T-cell (primary cell): ENCODE results near the gene GPX2. TPM values are rescaled to one million over a fixed set of nuclear protein-coding genes. Genes with fewer than 3 reads are reported as not detected.
A peak's percentile ranks its signal among the peaks of the same experiment; 100 is the strongest.

Source experiments
- ATAC-seq, 4 experiments: fragments of 200-7000 bp in 3 of 4; fragments of 150-1000 bp in 1 of 4; cut with Tn5 transposase; replicated peaks in 1 of 4; 1 replicate in 3 of 4; 2 replicates in 1 of 4; pipeline ENCODE4 v1.10.0; 2021; ENCODE audit warnings: moderate library complexity in 3 of 4, mild to moderate bottlenecking in 2 of 4, moderate number of reproducible peaks in 1 of 4
- CTCF ChIA-PET, 2 donors: fragments of 300-600 bp; sonication (Branson Sonifier 250); formaldehyde crosslinking; loops; one replicate each; lab custom pipeline; 2022; ENCODE audit warnings: antibody characterized with exemption in 2 of 2; lab: Charles Lee
- POLR2A ChIA-PET, 2 donors: fragments of 300-600 bp; sonication (Branson Sonifier 250); formaldehyde crosslinking; loops; one replicate each; lab custom pipeline; 2022; ENCODE audit warnings: antibody characterized with exemption in 2 of 2; lab: Charles Lee
- DNase-seq, 35 experiments: peaks; one replicate each; pipeline versions ENCODE4 v3.0.0 to v3.0.0-alpha.2; 2013 to 2023
- H3K27ac ChIP-seq: one replicate; pipeline ENCODE4 v1.5.1; 2013; ENCODE audit warnings: low read length
- H3K27me3 ChIP-seq, 2 experiments: replicated peaks in 1 of 2; 1 replicate in 1 of 2; 2 replicates in 1 of 2; pipeline versions ENCODE4 v1.6.1 to v1.7.0; 2013; ENCODE audit warnings: low read length in 1 of 2, mixed read lengths in 1 of 2; ENCODE audit not compliant: control insufficient read depth in 2 of 2, insufficient read depth in 2 of 2; ENCODE audit errors: extremely low read depth in 1 of 2
- H3K36me3 ChIP-seq, 2 donors: 1 replicate in 1 of 2; 2 replicates in 1 of 2; pipeline versions ENCODE4 v1.6.1 to v1.7.0; 2013; ENCODE audit warnings: low read length in 1 of 2; ENCODE audit not compliant: control insufficient read depth in 2 of 2, insufficient read depth in 1 of 2; ENCODE audit errors: extremely low read depth in 1 of 2
- H3K4me1 ChIP-seq, 2 experiments: 1 replicate in 1 of 2; 2 replicates in 1 of 2; pipeline versions ENCODE4 v1.6.1 to v1.7.0; 2013; ENCODE audit warnings: low read length in 2 of 2, mixed read lengths in 1 of 2; ENCODE audit not compliant: insufficient read depth in 2 of 2, control insufficient read depth in 1 of 2; ENCODE audit errors: extremely low read depth in 1 of 2
- H3K4me3 ChIP-seq, 2 donors: 1 replicate in 1 of 2; 2 replicates in 1 of 2; pipeline versions ENCODE4 v1.5.1 to v1.7.0; 2013; ENCODE audit warnings: mild to moderate bottlenecking in 2 of 2, low read length in 1 of 2, moderate library complexity in 1 of 2; ENCODE audit not compliant: control insufficient read depth in 1 of 2; ENCODE audit errors: extremely low read depth in 1 of 2
- H3K9me3 ChIP-seq: 2 replicates; pipeline ENCODE4 v1.7.0; 2013
- H3K27ac Mint-ChIP-seq, 2 donors: one replicate each; pipeline ENCODE4 v1.8.0; 2020 to 2021; ENCODE audit warnings: mild to moderate bottlenecking in 2 of 2, mixed read lengths in 2 of 2
- H3K27me3 Mint-ChIP-seq, 2 donors: one replicate each; pipeline ENCODE4 v1.8.0; 2021 to 2022; ENCODE audit warnings: mixed read lengths in 2 of 2
- H3K36me3 Mint-ChIP-seq: one replicate; pipeline ENCODE4 v1.8.0; 2021; ENCODE audit warnings: mixed read lengths
- H3K4me1 Mint-ChIP-seq, 3 donors: one replicate each; pipeline ENCODE4 v1.8.0; 2020 to 2022; ENCODE audit warnings: mixed read lengths in 3 of 3, mild to moderate bottlenecking in 1 of 3
- H3K4me3 Mint-ChIP-seq, 3 donors: one replicate each; pipeline ENCODE4 v1.8.0; 2020 to 2022; ENCODE audit warnings: mild to moderate bottlenecking in 3 of 3, mixed read lengths in 3 of 3, moderate library complexity in 3 of 3
- H3K9me3 Mint-ChIP-seq, 3 donors: one replicate each; pipeline ENCODE4 v1.8.0; 2020 to 2022; ENCODE audit warnings: mixed read lengths in 3 of 3
- WGBS: methylation state at CpG from one replicate; pipeline ENCODE4 v1.1.5; 2013; ENCODE audit warnings: missing lambda C conversion rate; ENCODE audit not compliant: insufficient coverage; 5-methylcytosine and 5-hydroxymethylcytosine counted together
- total RNA-seq, 35 experiments: library from RNA in 6 of 35; stranded (reverse) in 6 of 35; fragments of 120-200 nt in 1 of 35; gene quantifications; one replicate each; pipeline versions ENCODE4 v1.2.1 to v1.2.4 and lab custom pipeline; 2013 to 2026

Gene GPX2
- total RNA-seq, 5 donors from 2014 or later (not counting 1 experiment from before 2014, with no cell fraction given) = 0.56 to 0.93 (median 0.89) TPM; not detected in 2

DNA sequence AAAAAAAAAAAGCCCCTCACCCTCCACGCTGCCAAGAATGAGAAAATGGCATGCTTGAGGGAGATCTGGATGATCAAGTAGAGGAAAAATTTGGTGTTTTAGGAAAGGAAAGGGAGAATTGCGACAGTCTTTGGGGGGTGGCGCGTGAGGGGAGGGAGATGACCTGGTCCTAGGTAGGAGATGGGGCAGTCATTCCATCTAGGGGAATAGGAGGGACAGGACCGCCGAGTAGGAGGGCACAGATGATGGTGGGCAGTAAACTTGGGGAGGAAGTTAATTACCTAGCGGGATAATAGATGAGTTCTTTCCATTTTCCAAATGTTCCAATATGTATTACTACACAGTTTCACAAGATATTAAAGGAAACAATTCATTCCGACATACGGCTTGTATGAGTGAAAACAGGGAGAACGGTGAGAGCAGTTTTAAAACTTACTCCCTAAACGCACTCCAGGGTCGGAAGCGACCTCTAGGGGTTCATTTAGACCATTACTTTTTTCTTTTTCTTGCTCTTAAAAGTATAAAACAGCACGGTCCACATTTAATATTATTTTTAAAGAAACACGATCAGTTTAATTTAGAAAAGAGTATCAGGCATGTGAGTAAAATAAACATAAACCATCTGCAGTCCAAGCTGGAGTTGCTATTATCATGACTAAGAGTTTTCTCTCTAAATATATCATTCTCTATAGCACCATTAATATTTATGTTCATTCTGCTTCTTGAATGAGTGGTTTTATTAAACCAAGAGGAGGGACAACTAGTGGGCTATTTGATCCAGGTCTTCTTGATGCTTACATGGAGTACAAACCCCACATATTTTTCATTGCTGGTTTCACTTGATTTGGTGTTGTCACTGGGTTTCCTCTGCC, 41.1 kb upstream of the GPX2 start:
- no peak overlapping the region for H3K4me3 ChIP-seq
- ChIA-PET CTCF (interaction anchor here (0.5 to 1.5 kb wide), 8 partner anchors 10 to 160 kb away, joined by 3 to 9 read pairs (median 3); partner anchors contain the start of gene CHURC1 (in 1 of the 2)), POLR2A (no interaction called here)
- peak in 16 of 35 experiments; percentile 18 to 70 (median 33) for DNase-seq
- 27% methylated on average over 3 of the region's 15 CpGs for WGBS
- H3K9me3 ChIP-seq = no peaks in the 10 kb centered on the region
- Mint-ChIP-seq H3K4me1 (peaks cover 24 to 35% (median 33%) of the 10 kb centered on the region in 3 donors), H3K36me3 (no peaks in the 10 kb centered on the region), H3K4me3 (peak overlapping the region; percentile 13 to 59 (median 46)), H3K27ac (peak overlapping the region; percentile 3 to 45), H3K9me3 (no peaks in the 10 kb centered on the region), H3K27me3 (peaks cover 0 to 4% of the 10 kb centered on the region in 2 donors)
- no peak overlapping the region for H3K27ac ChIP-seq
- no peaks in the 10 kb centered on the region for H3K36me3 ChIP-seq
- ATAC-seq = no peak
- H3K4me1 ChIP-seq = peaks cover 15 to 16% of the 10 kb centered on the region in 2 experiments
- H3K27me3 ChIP-seq = peaks cover 0 to 2% of the 10 kb centered on the region in 2 experiments

DNA sequence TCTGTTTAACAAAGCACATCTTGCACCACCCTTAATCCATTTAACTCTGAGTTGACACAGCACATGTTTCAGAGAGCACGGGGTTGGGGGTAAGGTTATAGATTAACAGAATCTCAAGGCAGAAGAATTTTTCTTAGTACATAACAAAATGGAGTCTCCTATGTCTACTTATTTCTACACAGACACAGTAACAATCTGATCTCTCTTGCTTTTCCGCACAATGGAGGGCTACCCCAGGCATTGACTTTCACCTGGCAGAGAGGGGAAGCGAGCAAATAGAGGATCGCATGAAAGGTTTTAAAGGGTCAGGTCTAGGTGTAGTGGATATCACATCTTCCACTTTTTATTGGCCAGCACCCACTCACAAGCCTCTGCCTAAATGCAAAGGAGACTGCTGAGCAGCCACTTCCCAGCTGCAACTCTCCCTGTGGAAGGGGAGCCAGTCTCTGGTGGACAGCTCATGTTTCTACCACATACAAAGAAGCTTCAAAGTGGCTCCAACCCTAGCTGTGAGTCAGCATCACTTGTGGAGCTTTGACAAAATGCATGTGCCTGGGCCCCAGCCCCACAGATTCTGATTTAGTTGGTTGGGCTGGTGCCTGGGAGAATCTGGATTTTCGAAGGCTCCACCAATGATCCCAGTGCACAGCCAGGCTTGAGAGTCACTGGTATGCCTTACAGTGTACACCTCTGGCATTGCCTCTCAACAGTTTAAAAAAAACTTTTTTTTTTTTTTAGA, 37.0 kb upstream of the GPX2 start:
- no peak overlapping the region for H3K4me3 Mint-ChIP-seq
- no peaks in the 10 kb centered on the region for H3K9me3 Mint-ChIP-seq
- H3K36me3 Mint-ChIP-seq = no peaks in the 10 kb centered on the region
- peaks cover 0 to 4% of the 10 kb centered on the region in 2 donors for H3K27me3 Mint-ChIP-seq
- Histone ChIP-seq H3K27ac (no peak overlapping the region), H3K4me3 (no peak overlapping the region), H3K36me3 (no peaks in the 10 kb centered on the region), H3K4me1 (peaks cover 0 to 4% of the 10 kb centered on the region in 2 experiments), H3K27me3 (peaks cover 0 to 2% of the 10 kb centered on the region in 2 experiments), H3K9me3 (no peaks in the 10 kb centered on the region)
- H3K4me1 Mint-ChIP-seq = peaks cover 8 to 11% (median 8%) of the 10 kb centered on the region in 3 donors
- DNase-seq (no peak), ATAC-seq (no peak)
- ChIA-PET CTCF (no interaction called here), POLR2A (interaction anchor here in 1 of 2 donors (0.7 kb wide), 3 partner anchors 10 to 280 kb away, joined by 3 to 5 read pairs (median 3); no protein-coding TSS in a partner anchor)
- H3K27ac Mint-ChIP-seq = no peak overlapping the region
- 100% methylated on average over 1 of the region's 5 CpGs for WGBS

DNA sequence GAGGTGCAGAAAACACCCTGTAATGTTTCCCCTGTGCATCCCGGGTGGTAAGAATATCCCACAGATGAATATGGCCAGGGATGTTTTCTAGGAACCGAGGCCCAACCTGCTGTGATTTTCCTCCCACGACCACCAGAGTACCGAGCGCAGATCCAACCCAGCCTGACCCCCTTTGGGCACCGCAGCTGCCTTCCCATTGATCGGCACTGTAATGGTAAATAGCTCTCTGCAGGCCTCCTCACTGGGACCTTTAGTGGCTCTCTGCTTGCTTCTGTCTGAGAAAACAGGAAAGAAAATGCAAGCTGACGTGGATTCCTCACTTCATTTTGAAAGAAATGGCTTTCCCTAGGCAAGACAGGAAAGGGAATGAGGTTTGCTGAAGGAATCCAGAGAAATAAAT, 32.0 kb upstream of the GPX2 start:
- CTCF ChIA-PET = interaction anchor here (0.6 to 0.7 kb wide), 2 partner anchors 13 to 25 kb away, joined by 3 read pairs; no protein-coding TSS in a partner anchor
- 100% methylated on average over 2 of the region's 8 CpGs for WGBS
- H3K4me1 ChIP-seq = peaks cover 0 to 16% of the 10 kb centered on the region in 2 experiments

DNA sequence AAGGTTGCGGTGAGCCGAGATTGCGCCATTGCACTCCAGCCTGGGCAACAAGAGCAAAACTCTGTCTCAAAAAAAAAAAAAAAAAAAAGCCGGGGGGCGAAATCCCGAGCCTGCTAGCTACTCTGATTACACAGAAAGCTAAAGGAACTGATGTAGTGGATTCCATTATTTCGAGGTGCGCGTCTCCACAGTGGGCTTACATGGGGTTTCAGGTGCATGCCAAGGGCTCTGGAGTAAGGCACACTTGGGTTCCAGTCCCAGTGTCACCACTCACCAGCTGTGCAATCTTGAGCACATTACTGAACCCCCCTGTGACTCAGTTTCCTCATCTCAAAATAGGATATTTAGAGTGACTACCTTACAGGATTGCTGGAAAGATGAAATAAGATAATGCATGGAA, 31.3 kb upstream of the GPX2 start:
- H3K9me3 Mint-ChIP-seq = no peaks in the 10 kb centered on the region
- ChIA-PET POLR2A (interaction anchor here in 1 of 2 donors (0.6 kb wide), 1 partner anchor 1103 kb away, joined by 4 read pairs; no protein-coding TSS in a partner anchor), CTCF (interaction anchor here (0.6 to 0.7 kb wide), 2 partner anchors 10 to 181 kb away, joined by 3 read pairs; no protein-coding TSS in a partner anchor)
- Histone ChIP-seq H3K9me3 (no peaks in the 10 kb centered on the region), H3K36me3 (no peaks in the 10 kb centered on the region), H3K27me3 (peaks cover 0 to 12% of the 10 kb centered on the region in 2 experiments), H3K27ac (no peak overlapping the region), H3K4me3 (no peak overlapping the region), H3K4me1 (peaks cover 0 to 16% of the 10 kb centered on the region in 2 experiments)
- H3K27me3 Mint-ChIP-seq = no peaks in the 10 kb centered on the region
- no peak overlapping the region for H3K4me3 Mint-ChIP-seq
- H3K27ac Mint-ChIP-seq = no peak overlapping the region
- ATAC-seq (no peak), DNase-seq (no peak)
- H3K36me3 Mint-ChIP-seq = no peaks in the 10 kb centered on the region
- 100% methylated on average over 3 of the region's 9 CpGs for WGBS
- peaks cover 14 to 21% (median 16%) of the 10 kb centered on the region in 3 donors for H3K4me1 Mint-ChIP-seq

More for the DNA sequence above, 32.0 kb upstream of the GPX2 start:
- POLR2A ChIA-PET = interaction anchor here in 1 of 2 donors (0.6 kb wide), 1 partner anchor 226 kb away, joined by 3 read pairs; no protein-coding TSS in a partner anchor
- Histone ChIP-seq H3K27ac (no peak overlapping the region), H3K36me3 (no peaks in the 10 kb centered on the region), H3K9me3 (no peaks in the 10 kb centered on the region), H3K27me3 (peaks cover 0 to 12% of the 10 kb centered on the region in 2 experiments), H3K4me3 (no peak overlapping the region)
- H3K4me3 Mint-ChIP-seq = no peak overlapping the region
- H3K36me3 Mint-ChIP-seq = no peaks in the 10 kb centered on the region
- peaks cover 14 to 21% (median 16%) of the 10 kb centered on the region in 3 donors for H3K4me1 Mint-ChIP-seq
- no peaks in the 10 kb centered on the region for H3K27me3 Mint-ChIP-seq
- no peaks in the 10 kb centered on the region for H3K9me3 Mint-ChIP-seq
- DNase-seq = no peak
- no peak overlapping the region for H3K27ac Mint-ChIP-seq
- no peak for ATAC-seq

DNA sequence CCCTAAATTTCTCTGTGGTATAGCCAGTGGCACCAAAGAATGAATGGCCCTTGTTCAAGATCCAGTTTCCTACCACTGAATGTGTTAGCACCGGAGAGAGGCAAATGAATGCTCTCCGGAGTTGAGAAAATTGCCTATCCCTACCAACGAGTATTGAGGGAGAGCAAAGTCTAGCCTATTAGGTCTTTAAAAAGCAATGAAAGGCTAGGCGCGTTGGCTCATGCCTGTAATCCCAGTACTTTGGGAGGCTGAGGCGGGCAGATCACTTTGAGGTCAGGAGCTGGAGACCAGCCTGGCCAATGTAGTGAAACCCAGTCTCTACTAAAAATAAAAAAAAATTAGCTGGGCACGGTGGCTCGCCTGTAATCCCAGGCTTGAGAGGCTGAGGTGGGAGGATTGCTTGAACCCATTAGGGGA, 30.5 kb upstream of the GPX2 start:
- Mint-ChIP-seq H3K9me3 (no peaks in the 10 kb centered on the region), H3K4me3 (peak overlapping the region; percentile 79 to 88 (median 83)), H3K27me3 (no peaks in the 10 kb centered on the region), H3K4me1 (peaks cover 20 to 24% (median 23%) of the 10 kb centered on the region in 3 donors), H3K36me3 (no peaks in the 10 kb centered on the region), H3K27ac (no peak overlapping the region)
- CTCF ChIA-PET = no interaction called here
- DNase-seq = peak in 1 of 35 experiments; percentile 4
- Histone ChIP-seq H3K27ac (no peak overlapping the region), H3K27me3 (peaks cover 0 to 12% of the 10 kb centered on the region in 2 experiments), H3K9me3 (no peaks in the 10 kb centered on the region), H3K4me3 (no peak overlapping the region), H3K4me1 (peaks cover 0 to 16% of the 10 kb centered on the region in 2 experiments), H3K36me3 (no peaks in the 10 kb centered on the region)
- POLR2A ChIA-PET = no interaction called here
- 100% methylated on average over 2 of the region's 8 CpGs for WGBS
- ATAC-seq = no peak
